Transverse colon (tissue), 4 donors: ENCODE measurements around the gene CYP26A1. TPM values are rescaled to one million over a fixed set of nuclear protein-coding genes. Genes with fewer than 3 reads are reported as not detected.

Experiments used
- DNase-seq: peaks from one replicate; pipeline ENCODE4 v3.0.0-alpha.2; 2019
- H3K27ac ChIP-seq, 4 donors: fragments of 200-600 bp; sonication (generic); 2 replicates each; pipeline ENCODE4 v1.5.1; 2016 to 2018; ENCODE audit warnings: inconsistent platforms in 4 of 4
- H3K27me3 ChIP-seq: fragments of 200-600 bp; sonication (generic); 2 replicates; pipeline ENCODE4 v1.5.1; 2017; ENCODE audit warnings: inconsistent platforms
- H3K36me3 ChIP-seq, 4 donors: fragments of 200-600 bp; sonication (generic); 2 replicates each; pipeline ENCODE4 v1.5.1; 2017 to 2019; ENCODE audit warnings: inconsistent platforms in 4 of 4
- H3K4me1 ChIP-seq, 4 donors: fragments of 200-600 bp; sonication (generic); 2 replicates each; pipeline ENCODE4 v1.5.1; 2017 to 2020; ENCODE audit warnings: inconsistent platforms in 4 of 4
- H3K4me3 ChIP-seq, 4 donors: fragments of 200-600 bp; sonication (generic); 1 replicate in 1 of 4; 2 replicates in 3 of 4; pipeline versions ENCODE4 v1.5.1 to v1.6.1; 2017 to 2019; ENCODE audit warnings: inconsistent platforms in 4 of 4
- H3K9me3 ChIP-seq, 2 donors: fragments of 200-600 bp; sonication (generic); 2 replicates each; pipeline ENCODE4 v1.5.1; 2017 to 2019; ENCODE audit warnings: inconsistent platforms in 2 of 2
- CTCF ChIP-seq, 5 experiments: fragments of 200-600 bp in 3 of 5; fragments of 450-650 bp in 2 of 5; sonication (generic) in 3 of 5; IDR thresholded peaks; 1 replicate in 2 of 5; 2 replicates in 3 of 5; pipeline ENCODE4 v1.5.1; 2016 to 2017; ENCODE audit warnings: antibody characterized with exemption in 5 of 5, inconsistent platforms in 3 of 5, mild to moderate bottlenecking in 2 of 5, moderate library complexity in 1 of 5
- EP300 ChIP-seq: sonication (generic); formaldehyde crosslinking; IDR thresholded peaks from one replicate; pipeline ENCODE4 v1.6.1; 2017; ENCODE audit warnings: antibody characterized with exemption, low read depth
- POLR2A ChIP-seq: fragments of 450-650 bp; IDR thresholded peaks from one replicate; pipeline ENCODE4 v1.6.1; 2016; ENCODE audit warnings: antibody characterized with exemption, mild to moderate bottlenecking, moderate library complexity
- POLR2AphosphoS5 ChIP-seq, 3 donors: sonication (generic); formaldehyde crosslinking; IDR thresholded peaks; one replicate each; pipeline ENCODE4 v1.6.1; 2016; ENCODE audit warnings: antibody characterized with exemption in 3 of 3
- WGBS, 2 donors: methylation state at CpG; one replicate each; pipeline ENCODE4 v1.1.5; 2018; ENCODE audit warnings: low coverage in 1 of 2; 5-methylcytosine and 5-hydroxymethylcytosine counted together
- in situ Hi-C, 4 donors: fragments of 200-750 bp; cut with MboI; loops; one replicate each; pipeline versions ENCODE4 v1.15.0 to v1.15.1; 2017; ENCODE audit warnings: low sequenced_read_pairs in 3 of 4, low pct_ligation_motif_present in 1 of 4, low pct_unique_long_range_greater_than_20kb in 1 of 4
- intact Hi-C: fragments of 100-400 bp; cut with DNase I; formaldehyde crosslinking; loops from one replicate; pipeline ENCODE4 v1.15.1; 2023; ENCODE audit warnings: low total_unique reads
- total RNA-seq, 4 donors: library from RNA; depleted of rRNA; stranded (reverse); fragments of >200 nt; gene quantifications; one replicate each; pipeline ENCODE4 v1.1.0, GENCODE V29; 2016

CYP26A1 gene
- total RNA-seq, 4 donors from 2014 or later: not detected

DNA sequence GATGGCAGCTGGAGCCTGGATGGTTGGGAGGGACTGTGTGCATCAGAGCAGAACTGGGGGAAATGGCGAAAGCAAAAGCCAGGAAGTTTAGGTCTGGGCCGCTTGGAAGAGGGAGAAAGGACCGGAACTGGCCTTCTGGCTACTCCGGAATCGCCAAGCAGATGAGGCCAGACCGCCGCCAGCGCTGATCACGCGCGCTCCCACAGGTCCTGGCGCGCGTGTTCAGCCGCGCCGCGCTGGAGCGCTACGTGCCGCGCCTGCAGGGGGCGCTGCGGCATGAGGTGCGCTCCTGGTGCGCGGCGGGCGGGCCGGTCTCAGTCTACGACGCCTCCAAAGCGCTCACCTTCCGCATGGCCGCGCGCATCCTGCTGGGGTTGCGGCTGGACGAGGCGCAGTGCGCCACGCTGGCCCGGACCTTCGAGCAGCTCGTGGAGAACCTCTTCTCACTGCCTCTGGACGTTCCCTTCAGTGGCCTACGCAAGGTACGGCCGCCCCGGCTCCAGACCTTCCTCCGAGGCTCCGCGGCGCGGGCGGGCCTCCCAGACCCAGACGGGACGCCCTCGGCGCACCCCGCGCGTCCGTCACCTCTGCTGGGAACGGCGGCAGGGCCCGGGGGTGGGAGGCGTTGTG lies 11.1 kb upstream of the CYP26A1 start:
- no peak for DNase-seq

GRCh38 chr10:93063144-93063976 lies 10.3 kb upstream of the CYP26A1 start:
- Histone ChIP-seq H3K36me3 (no peaks in the 10 kb centered on the region), H3K4me1 (peaks cover 0 to 33% (median 26%) of the 10 kb centered on the region in 4 donors), H3K4me3 (peak overlapping the region in 2 of 4 donors; percentile 19 to 43), H3K27me3 (peaks cover 98% of the 10 kb centered on the region), H3K9me3 (no peaks in the 10 kb centered on the region), H3K27ac (no peak overlapping the region)
- no peak for DNase-seq
- in situ Hi-C loops: no loop called here
- no peak for TF ChIP-seq POLR2A
- TF ChIP-seq POLR2AphosphoS5 (IDR thresholded peaks at IDR 0.05): no peak
- no peak for TF ChIP-seq CTCF (IDR thresholded peaks at IDR 0.05)
- no peak for TF ChIP-seq EP300
- intact Hi-C loops: no loop called here
- WGBS, 2 donors: 23 to 24% methylated on average over 9 to 37 of the region's 43 CpGs

More for the DNA sequence above, 11.1 kb upstream of the CYP26A1 start:
- peak overlapping the region in 2 of 4 donors; percentile 19 to 43 for H3K4me3 ChIP-seq
- no peak for TF ChIP-seq EP300
- TF ChIP-seq CTCF (IDR thresholded peaks at IDR 0.05): peak; percentile 33 to 62 (median 57)
- peaks cover 0 to 30% (median 24%) of the 10 kb centered on the region in 4 donors for H3K4me1 ChIP-seq
- in situ Hi-C loops: no loop called here
- H3K27me3 ChIP-seq: peaks cover 90% of the 10 kb centered on the region
- intact Hi-C loops: no loop called here
- 0 to 6% methylated on average over 2 to 33 of the region's 68 CpGs for WGBS, 2 donors
- no peaks in the 10 kb centered on the region for H3K9me3 ChIP-seq
- no peaks in the 10 kb centered on the region for H3K36me3 ChIP-seq
- no peak overlapping the region for H3K27ac ChIP-seq

- H3K4me3 ChIP-seq: no peak overlapping the region
- intact Hi-C loops (no loop called here), in situ Hi-C loops (no loop called here)
- 92% methylated on average over 5 of the region's 9 CpGs; no CpG with 5 or more reads in 1 of the 2 donors for WGBS, 2 donors
- TF ChIP-seq CTCF (IDR thresholded peaks at IDR 0.05): no peak
- no peak for TF ChIP-seq POLR2A
- TF ChIP-seq POLR2AphosphoS5 (IDR thresholded peaks at IDR 0.05): no peak
- TF ChIP-seq EP300: no peak
- no peaks in the 10 kb centered on the region for H3K9me3 ChIP-seq
- no peak overlapping the region for H3K27ac ChIP-seq
- peaks cover 0 to 38% (median 28%) of the 10 kb centered on the region in 4 donors for H3K4me1 ChIP-seq
- no peak for DNase-seq
- H3K36me3 ChIP-seq: no peaks in the 10 kb centered on the region
- H3K27me3 ChIP-seq: peaks cover 99% of the 10 kb centered on the region
Observed at GRCh38 chr10:93063977-93064660, 9.6 kb upstream of the CYP26A1 start.
